ENCODE results near the gene TUBE1.
"Not testable (repeated sequence)": the region's sequence is repeated elsewhere in the genome, so short reads cannot be mapped to it uniquely, and the experiment has no call there.

Gene TUBE1

DNA sequence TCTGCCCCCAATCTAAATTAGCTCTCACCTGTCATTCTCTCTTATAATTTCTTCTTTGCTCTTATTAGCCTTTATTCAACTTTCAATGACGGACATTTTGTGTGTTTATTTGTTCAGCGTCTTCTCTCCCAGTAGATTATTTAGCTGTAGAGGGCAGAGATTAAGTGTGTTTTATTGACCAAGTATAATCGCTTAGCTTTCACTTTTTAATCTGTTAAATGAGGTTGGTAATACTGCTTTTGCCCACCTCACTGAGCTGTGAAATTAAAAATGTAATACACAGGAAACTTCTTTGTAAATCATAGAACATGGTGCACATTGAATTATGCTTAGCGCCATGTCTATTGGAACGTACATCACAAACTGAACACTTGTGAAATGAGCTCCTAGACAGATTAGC, 36.9 kb downstream of the TUBE1 start:
- Histone ChIP-seq H2AFZ (ENCODE audit: insufficient read depth, low read length, poor library complexity) (no peak overlapping the region), H4K8ac (ENCODE audit: low read depth, low read length) (no peak overlapping the region), H4K91ac (ENCODE audit: low read depth, low read length) (no peak overlapping the region), H4K12ac (ENCODE audit: low read depth, low read length) (no peak overlapping the region), H3K79me2 (ENCODE audit: control insufficient read depth, insufficient read depth, low read length, poor library complexity) (no peaks in the 10 kb centered on the region), H3K4me2 (ENCODE audit: low read length) (no peak overlapping the region), H3K27ac (ENCODE audit: low read depth, low read length) (no peak overlapping the region), H2BK120ac (ENCODE audit: insufficient read depth, low read length, poor library complexity) (no peak overlapping the region), H3K9ac (ENCODE audit: low read length) (no peak overlapping the region), H2AK5ac (ENCODE audit: low read length) (no peak overlapping the region), H3K9me3 (ENCODE audit: insufficient read depth, low read depth, low read length) (no peaks in the 10 kb centered on the region), H3K18ac (ENCODE audit: low read length) (no peak overlapping the region), H3K4ac (ENCODE audit: low read depth, low read length) (no peak overlapping the region), H3K14ac (ENCODE audit: low read length) (no peak overlapping the region), H2BK5ac (ENCODE audit: low read depth, low read length, poor library complexity) (no peak overlapping the region), H2BK12ac (ENCODE audit: low read length) (no peak overlapping the region), H3K4me3 (ENCODE audit: low read depth, low read length) (no peak overlapping the region), H3K27me3 (ENCODE audit: insufficient read depth, low read length) (no peaks in the 10 kb centered on the region), H3K23ac (ENCODE audit: low read length) (no peak overlapping the region), H3K79me1 (ENCODE audit: low read length) (no peaks in the 10 kb centered on the region), H3K36me3 (ENCODE audit: control insufficient read depth in 1 of 2, insufficient read depth in 2 of 2, low read length in 2 of 2) (no peaks in the 10 kb centered on the region), H3K4me1 (ENCODE audit: control insufficient read depth in 1 of 2, insufficient read depth in 2 of 2, low read length in 2 of 2) (no peaks in the 10 kb centered on the region)
- DNase-seq, result no peak
- WGBS (ENCODE audit: extremely low coverage, insufficient coverage, insufficient read length), result no CpG with 5 or more reads among the region's 5 CpGs

GRCh38 chr6:112049996-112050395, 37.3 kb downstream of the TUBE1 start:
- Histone ChIP-seq H3K4me3 (ENCODE audit: low read depth, low read length) (no peak overlapping the region), H3K27me3 (ENCODE audit: insufficient read depth, low read length) (no peaks in the 10 kb centered on the region)
- no peak for DNase-seq

DNA sequence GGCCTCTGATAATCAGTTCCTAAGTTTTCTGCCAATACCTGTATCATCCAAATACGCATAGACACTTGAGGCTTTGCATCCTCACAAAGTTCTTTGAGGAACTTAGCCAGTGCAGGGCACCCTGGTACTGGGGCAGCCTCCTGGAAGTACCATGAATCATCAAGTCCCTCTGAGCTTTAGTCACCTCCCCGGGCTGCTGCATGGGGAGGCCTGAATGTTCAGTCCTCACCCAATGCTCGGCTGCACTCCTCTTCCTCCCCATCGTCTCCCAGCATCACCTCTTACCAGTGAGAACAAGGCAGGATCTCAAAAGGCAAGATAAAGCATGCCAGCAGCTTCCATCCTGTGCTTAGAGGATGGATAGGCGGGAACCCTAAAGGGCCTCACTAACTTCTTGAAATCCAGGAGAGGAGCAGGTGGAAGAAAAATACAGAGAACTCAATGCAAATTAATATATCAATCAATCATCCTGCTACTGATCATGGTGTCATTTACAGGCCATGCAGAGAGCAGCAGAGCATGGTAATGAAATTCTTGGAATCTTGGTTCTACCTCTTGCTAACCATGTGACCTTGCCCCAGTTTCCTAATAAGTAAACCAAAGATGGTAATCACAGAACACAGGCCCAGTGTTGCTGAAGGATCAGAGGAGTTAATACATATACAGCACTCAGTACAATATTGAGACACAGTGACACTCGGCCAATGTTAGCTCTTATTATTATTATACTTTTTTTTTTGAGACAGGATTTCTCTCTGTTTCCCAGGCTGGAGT, 38.1 kb downstream of the TUBE1 start:
- WGBS (ENCODE audit: extremely low coverage, insufficient coverage, insufficient read length), result no CpG with 5 or more reads among the region's 6 CpGs
- no peaks in the 10 kb centered on the region for H3K36me3 ChIP-seq (ENCODE audit: control insufficient read depth in 1 of 2, insufficient read depth in 2 of 2, low read length in 2 of 2)
- no peak overlapping the region for H2AK5ac ChIP-seq (ENCODE audit: low read length)

More at GRCh38 chr6:112049996-112050395, 37.3 kb downstream of the TUBE1 start:
- Histone ChIP-seq H3K14ac (ENCODE audit: low read length) (no peak overlapping the region), H3K79me1 (ENCODE audit: low read length) (no peaks in the 10 kb centered on the region), H2BK5ac (ENCODE audit: low read depth, low read length, poor library complexity) (no peak overlapping the region), H3K4me1 (ENCODE audit: control insufficient read depth in 1 of 2, insufficient read depth in 2 of 2, low read length in 2 of 2) (no peaks in the 10 kb centered on the region), H3K4ac (ENCODE audit: low read depth, low read length) (no peak overlapping the region), H3K79me2 (ENCODE audit: control insufficient read depth, insufficient read depth, low read length, poor library complexity) (no peaks in the 10 kb centered on the region), H4K12ac (ENCODE audit: low read depth, low read length) (no peak overlapping the region), H3K36me3 (ENCODE audit: control insufficient read depth in 1 of 2, insufficient read depth in 2 of 2, low read length in 2 of 2) (no peaks in the 10 kb centered on the region), H2AFZ (ENCODE audit: insufficient read depth, low read length, poor library complexity) (no peak overlapping the region), H4K91ac (ENCODE audit: low read depth, low read length) (no peak overlapping the region), H3K9ac (ENCODE audit: low read length) (no peak overlapping the region), H3K23ac (ENCODE audit: low read length) (no peak overlapping the region), H3K4me2 (ENCODE audit: low read length) (no peak overlapping the region), H3K27ac (ENCODE audit: low read depth, low read length) (no peak overlapping the region), H2BK12ac (ENCODE audit: low read length) (no peak overlapping the region), H3K9me3 (ENCODE audit: insufficient read depth, low read depth, low read length) (no peaks in the 10 kb centered on the region), H2BK120ac (ENCODE audit: insufficient read depth, low read length, poor library complexity) (no peak overlapping the region), H3K18ac (ENCODE audit: low read length) (no peak overlapping the region), H2AK5ac (ENCODE audit: low read length) (no peak overlapping the region), H4K8ac (ENCODE audit: low read depth, low read length) (no peak overlapping the region)
- WGBS (ENCODE audit: extremely low coverage, insufficient coverage, insufficient read length), result no CpG with 5 or more reads among the region's 7 CpGs

GRCh38 chr6:112047523-112047922, 39.8 kb downstream of the TUBE1 start:
- H3K18ac ChIP-seq (ENCODE audit: low read length); H4K12ac ChIP-seq (ENCODE audit: low read depth, low read length); H3K4me3 ChIP-seq (ENCODE audit: low read depth, low read length); H4K91ac ChIP-seq (ENCODE audit: low read depth, low read length); H3K27me3 ChIP-seq (ENCODE audit: insufficient read depth, low read length); H3K36me3 ChIP-seq (ENCODE audit: control insufficient read depth in 1 of 2, insufficient read depth in 2 of 2, low read length in 2 of 2); H3K9me3 ChIP-seq (ENCODE audit: insufficient read depth, low read depth, low read length); H3K4me2 ChIP-seq (ENCODE audit: low read length); H2BK120ac ChIP-seq (ENCODE audit: insufficient read depth, low read length, poor library complexity); H3K79me1 ChIP-seq (ENCODE audit: low read length); H3K9ac ChIP-seq (ENCODE audit: low read length); H2AK5ac ChIP-seq (ENCODE audit: low read length); H4K8ac ChIP-seq (ENCODE audit: low read depth, low read length); DNase-seq; H2AFZ ChIP-seq (ENCODE audit: insufficient read depth, low read length, poor library complexity); H2BK12ac ChIP-seq (ENCODE audit: low read length); H3K27ac ChIP-seq (ENCODE audit: low read depth, low read length); H2BK5ac ChIP-seq (ENCODE audit: low read depth, low read length, poor library complexity); H3K14ac ChIP-seq (ENCODE audit: low read length); H3K4me1 ChIP-seq (ENCODE audit: control insufficient read depth in 1 of 2, insufficient read depth in 2 of 2, low read length in 2 of 2); H3K23ac ChIP-seq (ENCODE audit: low read length); H3K4ac ChIP-seq (ENCODE audit: low read depth, low read length); H3K79me2 ChIP-seq (ENCODE audit: control insufficient read depth, insufficient read depth, low read length, poor library complexity): not testable (repeated sequence)
- no CpG with 5 or more reads among the region's 25 CpGs for WGBS (ENCODE audit: extremely low coverage, insufficient coverage, insufficient read length)

More for the DNA sequence above, 38.1 kb downstream of the TUBE1 start:
- H4K12ac ChIP-seq (ENCODE audit: low read depth, low read length), result no peak overlapping the region
- H3K79me2 ChIP-seq (ENCODE audit: control insufficient read depth, insufficient read depth, low read length, poor library complexity), result no peaks in the 10 kb centered on the region
- H3K4ac ChIP-seq (ENCODE audit: low read depth, low read length), result no peak overlapping the region
- no peak overlapping the region for H3K9ac ChIP-seq (ENCODE audit: low read length)
- H3K4me3 ChIP-seq (ENCODE audit: low read depth, low read length), result no peak overlapping the region
- no peak overlapping the region for H2AFZ ChIP-seq (ENCODE audit: insufficient read depth, low read length, poor library complexity)
- no peak for DNase-seq
- no peak overlapping the region for H3K4me2 ChIP-seq (ENCODE audit: low read length)
- H3K23ac ChIP-seq (ENCODE audit: low read length), result no peak overlapping the region
- no peak overlapping the region for H3K27ac ChIP-seq (ENCODE audit: low read depth, low read length)
- H2BK120ac ChIP-seq (ENCODE audit: insufficient read depth, low read length, poor library complexity), result no peak overlapping the region
- no peak overlapping the region for H4K91ac ChIP-seq (ENCODE audit: low read depth, low read length)
- H2BK5ac ChIP-seq (ENCODE audit: low read depth, low read length, poor library complexity), result no peak overlapping the region
- H3K9me3 ChIP-seq (ENCODE audit: insufficient read depth, low read depth, low read length), result no peaks in the 10 kb centered on the region
- no peak overlapping the region for H3K18ac ChIP-seq (ENCODE audit: low read length)
- H3K79me1 ChIP-seq (ENCODE audit: low read length), result no peaks in the 10 kb centered on the region
- H3K4me1 ChIP-seq (ENCODE audit: control insufficient read depth in 1 of 2, insufficient read depth in 2 of 2, low read length in 2 of 2), result no peaks in the 10 kb centered on the region
- H3K27me3 ChIP-seq (ENCODE audit: insufficient read depth, low read length), result no peaks in the 10 kb centered on the region
- no peak overlapping the region for H2BK12ac ChIP-seq (ENCODE audit: low read length)
- no peak overlapping the region for H4K8ac ChIP-seq (ENCODE audit: low read depth, low read length)
- no peak overlapping the region for H3K14ac ChIP-seq (ENCODE audit: low read length)
